ENCODE data around the gene FSTL5. TPM values are rescaled to one million over a fixed set of nuclear protein-coding genes. Genes with fewer than 3 reads are reported as not detected.

FSTL5 gene
- total and polyA plus RNA-seq, 2 donors (not counting 3 experiments of a cell fraction or from before 2014, with no cell fraction given), result 1.3 to 1.9 TPM

DNA sequence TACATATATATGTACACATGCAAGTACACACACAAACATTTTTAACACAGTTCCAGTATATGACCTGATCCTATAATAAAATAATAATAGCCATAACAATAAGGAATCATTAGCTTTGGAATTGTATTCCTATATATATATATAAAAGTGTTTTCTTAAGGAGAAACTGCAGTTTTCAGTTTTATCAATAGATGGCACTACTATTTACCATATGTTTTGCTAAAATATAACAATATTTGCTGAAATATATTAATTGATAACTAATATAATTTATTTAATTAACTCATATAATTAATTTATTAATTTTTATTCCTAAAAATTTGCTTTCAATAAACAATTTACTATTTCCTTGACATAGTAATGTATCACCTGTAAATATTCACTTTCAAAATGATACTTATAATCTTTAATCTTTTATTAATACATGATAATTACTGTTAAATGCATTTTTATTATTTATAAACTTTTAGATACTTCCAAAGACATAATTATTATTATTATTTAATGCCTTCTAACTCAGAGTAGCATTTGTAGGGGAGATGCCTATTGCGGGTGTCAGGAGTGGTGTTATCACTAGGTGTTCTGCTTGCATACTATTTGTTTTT, 599.5 kb downstream of the FSTL5 start:
- ChIA-PET POLR2A (no interaction called here), CTCF (interaction anchor here (0.5 to 2.2 kb wide), 25 partner anchors 9 to 605 kb away, joined by 3 to 25 read pairs (median 4); partner anchors contain the start of gene FSTL5)
- no peaks in the 10 kb centered on the region for H3K79me2 ChIP-seq (ENCODE audit: control insufficient read depth, insufficient read depth, low read length)
- H4K20me1 ChIP-seq (replicated peaks; ENCODE audit: control insufficient read depth, extremely low read depth, insufficient read depth, low read length), result no peaks in the 10 kb centered on the region
- H3K4me2 ChIP-seq (ENCODE audit: insufficient read depth, low read length), result no peak overlapping the region
- DNase-seq (ENCODE audit: low read depth, low spot score), result peak; percentile 17
- H3K9me3 ChIP-seq (replicated peaks; ENCODE audit: control insufficient read depth, insufficient read depth, low read length), result no peaks in the 10 kb centered on the region
- H3K36me3 ChIP-seq (ENCODE audit: control insufficient read depth in 2 of 2, extremely low read depth in 1 of 2, insufficient read depth in 2 of 2, low read length in 2 of 2), result peaks cover 0 to 2% of the 10 kb centered on the region in 2 experiments
- H3K4me3 ChIP-seq (replicated peaks in 1 of 3; ENCODE audit: insufficient read depth in 1 of 3, low read depth in 1 of 3, low read length in 3 of 3), result no peak overlapping the region
- BruUV-seq (replicated peaks), result no TSS peak
- TF ChIP-seq MAX (IDR thresholded peaks at IDR 0.05; ENCODE audit: insufficient read depth, insufficient read length), result no peak
- H3K27me3 ChIP-seq (ENCODE audit: control insufficient read depth in 2 of 2, insufficient read depth in 2 of 2, low read length in 2 of 2), result no peaks in the 10 kb centered on the region
- H3K27ac ChIP-seq (ENCODE audit: insufficient read depth, low read depth, low read length), result no peak overlapping the region
- dilution Hi-C loops (cut with MboI; ENCODE audit: extremely low pct_ligation_motif_present, low sequenced_read_pairs) (no loop called here), intact Hi-C loops (cut with micrococcal nuclease) (loop anchor here (1.0 to 10.0 kb wide), 3 partner anchors 310 to 600 kb away; no protein-coding TSS in a partner anchor)
- H3K4me1 ChIP-seq (ENCODE audit: control insufficient read depth, extremely low read depth, insufficient read depth, low read length), result peaks cover 27% of the 10 kb centered on the region
- H3K9me1 ChIP-seq (replicated peaks; ENCODE audit: control insufficient read depth, extremely low read depth, insufficient read depth, low read length), result no peaks in the 10 kb centered on the region
- no peak overlapping the region for H2AFZ ChIP-seq (ENCODE audit: low read depth, low read length)
- no peak for FAIRE-seq
- no peak overlapping the region for H3K9ac ChIP-seq (replicated peaks; ENCODE audit: extremely low read depth, insufficient read depth, low read length)

DNA sequence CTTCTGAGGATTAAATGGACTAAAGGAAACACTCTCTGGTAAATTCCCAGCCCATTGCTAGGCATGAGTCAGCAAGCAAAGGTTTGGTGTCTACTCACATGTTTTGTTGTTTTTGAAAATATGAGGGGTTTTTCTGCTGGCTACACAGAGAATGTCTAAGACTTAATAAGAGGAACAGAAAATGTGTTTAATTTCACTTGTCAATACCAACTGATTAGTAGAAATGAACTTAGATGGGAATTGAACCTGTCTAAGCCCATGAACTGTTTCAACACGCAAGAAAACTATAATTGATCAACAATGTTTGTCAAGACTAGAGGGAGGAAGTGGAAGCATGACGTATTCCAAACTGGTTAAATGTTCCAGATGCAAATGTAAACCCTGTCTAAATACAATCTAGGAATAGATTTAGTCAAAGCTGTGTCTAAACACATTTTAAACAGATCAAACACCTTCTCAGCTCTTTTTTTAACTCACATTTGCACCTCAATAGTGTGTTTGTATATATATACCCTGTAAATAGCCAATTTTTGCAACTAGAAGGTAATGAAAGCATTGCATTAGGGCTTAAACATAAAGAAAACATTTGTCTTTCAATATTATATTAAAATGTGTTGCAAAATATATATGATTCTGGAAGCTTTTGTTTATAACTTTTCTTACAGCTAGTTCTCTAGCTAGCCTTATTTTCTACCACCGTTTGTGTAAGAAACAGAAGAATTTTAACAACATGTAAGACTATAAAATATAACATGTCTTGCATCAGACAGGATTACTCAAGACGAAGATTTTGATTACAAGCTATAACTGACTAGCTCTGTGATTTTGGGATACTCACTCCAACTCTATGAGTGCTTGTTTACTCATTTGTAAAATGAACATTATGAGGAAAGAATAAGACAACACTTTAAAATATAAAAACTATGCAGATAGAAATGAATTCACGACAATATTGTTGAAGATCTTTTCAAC, 607.8 kb downstream of the FSTL5 start:
- no peaks in the 10 kb centered on the region for H3K79me2 ChIP-seq (ENCODE audit: control insufficient read depth, insufficient read depth, low read length)
- H4K20me1 ChIP-seq (replicated peaks; ENCODE audit: control insufficient read depth, extremely low read depth, insufficient read depth, low read length), result no peaks in the 10 kb centered on the region
- dilution Hi-C loops (cut with MboI; ENCODE audit: extremely low pct_ligation_motif_present, low sequenced_read_pairs) (no loop called here), intact Hi-C loops (cut with micrococcal nuclease) (loop anchor here (1.0 kb wide), 1 partner anchor 22 kb away; no protein-coding TSS in a partner anchor)
- peak overlapping the region; percentile 89 for H3K4me2 ChIP-seq (ENCODE audit: insufficient read depth, low read length)
- H3K4me3 ChIP-seq (replicated peaks in 1 of 3; ENCODE audit: insufficient read depth in 1 of 3, low read depth in 1 of 3, low read length in 3 of 3), result no peak overlapping the region
- H3K27ac ChIP-seq (ENCODE audit: insufficient read depth, low read depth, low read length), result peak overlapping the region; percentile 89
- peaks cover 23% of the 10 kb centered on the region for H3K4me1 ChIP-seq (ENCODE audit: control insufficient read depth, extremely low read depth, insufficient read depth, low read length)
- no peaks in the 10 kb centered on the region for H3K36me3 ChIP-seq (ENCODE audit: control insufficient read depth in 2 of 2, extremely low read depth in 1 of 2, insufficient read depth in 2 of 2, low read length in 2 of 2)
- CTCF ChIA-PET, result interaction anchor here (0.6 to 1.5 kb wide), 4 partner anchors 8 to 613 kb away, joined by 3 to 5 read pairs (median 4); no protein-coding TSS in a partner anchor
- H3K9me1 ChIP-seq (replicated peaks; ENCODE audit: control insufficient read depth, extremely low read depth, insufficient read depth, low read length), result no peaks in the 10 kb centered on the region
- POLR2A ChIA-PET, result no interaction called here
- TSS peak; percentile 19 for BruUV-seq (replicated peaks)
- no peaks in the 10 kb centered on the region for H3K9me3 ChIP-seq (replicated peaks; ENCODE audit: control insufficient read depth, insufficient read depth, low read length)
- TF ChIP-seq MYC (IDR thresholded peaks at IDR 0.05; ENCODE audit: low read depth, low read length) (no peak), JUN (IDR thresholded peaks at IDR 0.05; ENCODE audit: borderline replicate concordance, insufficient read depth, insufficient read length, low read depth) (peak; percentile 5), FOS (IDR thresholded peaks at IDR 0.05; ENCODE audit: borderline replicate concordance, insufficient read depth, low read length) (peak; percentile 61)
- H3K27me3 ChIP-seq (ENCODE audit: control insufficient read depth in 2 of 2, insufficient read depth in 2 of 2, low read length in 2 of 2), result no peaks in the 10 kb centered on the region
- FAIRE-seq (peak; percentile 40), DNase-seq (ENCODE audit: low read depth, low spot score) (peak; percentile 79)
- peak overlapping the region; percentile 28 for H3K9ac ChIP-seq (replicated peaks; ENCODE audit: extremely low read depth, insufficient read depth, low read length)
- peak overlapping the region; percentile 85 for H2AFZ ChIP-seq (ENCODE audit: low read depth, low read length)

Measured in endothelial cell of umbilical vein (primary cell).